Activated T-cell treated with anti-CD3 and anti-CD28 coated beads, Interleukin-2, amount 50 U/mL, for 24 hours (primary cell): ENCODE data around the gene PXN.
"Not testable (repeated sequence)": the region's sequence is repeated elsewhere in the genome, so short reads cannot be mapped to it uniquely, and the experiment has no call there.

Experiments used
- DNase-seq: peaks from one replicate; pipeline ENCODE4 v3.0.0-alpha.2; 2020
- H3K27ac Mint-ChIP-seq: 2 replicates; pipeline ENCODE4 v1.8.0; 2020; ENCODE audit warnings: mild to moderate bottlenecking, mixed read lengths
- H3K27me3 Mint-ChIP-seq: 2 replicates; pipeline ENCODE4 v1.8.0; 2020; ENCODE audit warnings: mixed read lengths
- H3K36me3 Mint-ChIP-seq: 2 replicates; pipeline ENCODE4 v1.8.0; 2020; ENCODE audit warnings: low read depth, mixed read lengths
- H3K4me1 Mint-ChIP-seq: 2 replicates; pipeline ENCODE4 v1.8.0; 2020; ENCODE audit warnings: low read depth, mixed read lengths
- H3K4me3 Mint-ChIP-seq: 2 replicates; pipeline ENCODE4 v1.8.0; 2020; ENCODE audit warnings: mild to moderate bottlenecking, moderate library complexity, mixed read lengths
- H3K9me3 Mint-ChIP-seq: 2 replicates; pipeline ENCODE4 v1.8.0; 2020; ENCODE audit warnings: mixed read lengths

Gene PXN

GRCh38 chr12:120238839-120239445, 26.6 kb downstream of the PXN start:
- DNase-seq: no peak
- Mint-ChIP-seq H3K4me1 (peaks cover 86% of the 10 kb centered on the region), H3K27me3 (no peaks in the 10 kb centered on the region), H3K36me3 (peaks cover 2% of the 10 kb centered on the region), H3K4me3 (no peak overlapping the region), H3K27ac (peak overlapping the region; percentile 82), H3K9me3 (no peaks in the 10 kb centered on the region)

- peaks cover 4% of the 10 kb centered on the region for H3K36me3 Mint-ChIP-seq
These were observed 27.3 kb downstream of the PXN start for GRCh38 chr12:120238217-120238616.

GRCh38 chr12:120237360-120238171, 28.0 kb downstream of the PXN start:
- Mint-ChIP-seq H3K4me1 (peaks cover 90% of the 10 kb centered on the region), H3K36me3 (peaks cover 7% of the 10 kb centered on the region), H3K27ac (peak overlapping the region; percentile 82), H3K4me3 (no peak overlapping the region), H3K27me3 (no peaks in the 10 kb centered on the region), H3K9me3 (no peaks in the 10 kb centered on the region)
- DNase-seq: no peak

More at GRCh38 chr12:120238217-120238616, 27.3 kb downstream of the PXN start:
- no peaks in the 10 kb centered on the region for H3K9me3 Mint-ChIP-seq
- DNase-seq: no peak
- peak overlapping the region; percentile 82 for H3K27ac Mint-ChIP-seq
- no peak overlapping the region for H3K4me3 Mint-ChIP-seq
- peaks cover 89% of the 10 kb centered on the region for H3K4me1 Mint-ChIP-seq
- no peaks in the 10 kb centered on the region for H3K27me3 Mint-ChIP-seq

- H3K9me3 Mint-ChIP-seq, H3K4me3 Mint-ChIP-seq, DNase-seq, H3K36me3 Mint-ChIP-seq, H3K27ac Mint-ChIP-seq, H3K27me3 Mint-ChIP-seq: not testable (repeated sequence)
- peaks cover 90% of the 10 kb centered on the region for H3K4me1 Mint-ChIP-seq
These were observed 28.7 kb downstream of the PXN start for GRCh38 chr12:120236809-120237208.

GRCh38 chr12:120235369-120236323, 29.9 kb downstream of the PXN start:
- Mint-ChIP-seq H3K36me3 (peaks cover 4% of the 10 kb centered on the region), H3K27me3 (no peaks in the 10 kb centered on the region), H3K4me1 (peaks cover 90% of the 10 kb centered on the region), H3K4me3 (no peak overlapping the region), H3K27ac (peak overlapping the region; percentile 96), H3K9me3 (no peaks in the 10 kb centered on the region)
- no peak for DNase-seq

- H3K9me3 Mint-ChIP-seq: no peaks in the 10 kb centered on the region
- peak overlapping the region; percentile 96 for H3K27ac Mint-ChIP-seq
- H3K4me1 Mint-ChIP-seq: peaks cover 90% of the 10 kb centered on the region
- DNase-seq: no peak
- H3K27me3 Mint-ChIP-seq: no peaks in the 10 kb centered on the region
- peaks cover 4% of the 10 kb centered on the region for H3K36me3 Mint-ChIP-seq
- H3K4me3 Mint-ChIP-seq: no peak overlapping the region
These were observed 30.7 kb downstream of the PXN start for GRCh38 chr12:120234643-120235368.

GRCh38 chr12:120231316-120232011, 34.1 kb downstream of the PXN start:
- Mint-ChIP-seq H3K9me3 (no peaks in the 10 kb centered on the region), H3K4me1 (peaks cover 93% of the 10 kb centered on the region), H3K27ac (peak overlapping the region; percentile 96), H3K4me3 (peak overlapping the region; percentile 54), H3K27me3 (no peaks in the 10 kb centered on the region), H3K36me3 (peaks cover 7% of the 10 kb centered on the region)
- DNase-seq: peak; percentile 81

- DNase-seq: peak; percentile 49
These were observed 34.6 kb downstream of the PXN start for GRCh38 chr12:120230974-120231315.

GRCh38 chr12:120230326-120230973, 35.1 kb downstream of the PXN start:
- Mint-ChIP-seq H3K27me3 (no peaks in the 10 kb centered on the region), H3K9me3 (no peaks in the 10 kb centered on the region), H3K4me1 (peaks cover 95% of the 10 kb centered on the region), H3K27ac (peak overlapping the region; percentile 96), H3K36me3 (peaks cover 16% of the 10 kb centered on the region), H3K4me3 (peak overlapping the region; percentile 54)
- no peak for DNase-seq

More at GRCh38 chr12:120230974-120231315, 34.6 kb downstream of the PXN start:
- Mint-ChIP-seq H3K27me3 (no peaks in the 10 kb centered on the region), H3K4me3 (peak overlapping the region; percentile 54), H3K4me1 (peaks cover 95% of the 10 kb centered on the region), H3K9me3 (no peaks in the 10 kb centered on the region), H3K36me3 (peaks cover 13% of the 10 kb centered on the region), H3K27ac (peak overlapping the region; percentile 96)

- H3K27ac Mint-ChIP-seq: peak overlapping the region; percentile 96
- H3K4me3 Mint-ChIP-seq: no peak overlapping the region
- H3K36me3 Mint-ChIP-seq: peaks cover 19% of the 10 kb centered on the region
- peaks cover 93% of the 10 kb centered on the region for H3K4me1 Mint-ChIP-seq
- H3K9me3 Mint-ChIP-seq: no peaks in the 10 kb centered on the region
- DNase-seq: no peak
- no peaks in the 10 kb centered on the region for H3K27me3 Mint-ChIP-seq
These were observed 35.8 kb downstream of the PXN start for GRCh38 chr12:120229487-120230325.

- H3K27ac Mint-ChIP-seq: peak overlapping the region; percentile 96
- no peak for DNase-seq
- H3K27me3 Mint-ChIP-seq: no peaks in the 10 kb centered on the region
- H3K36me3 Mint-ChIP-seq: peaks cover 23% of the 10 kb centered on the region
- H3K4me3 Mint-ChIP-seq: peak overlapping the region; percentile 5
- peaks cover 89% of the 10 kb centered on the region for H3K4me1 Mint-ChIP-seq
- H3K9me3 Mint-ChIP-seq: no peaks in the 10 kb centered on the region
These were observed 36.5 kb downstream of the PXN start for GRCh38 chr12:120229071-120229486.

- Mint-ChIP-seq H3K4me3 (peak overlapping the region; percentile 11), H3K27ac (peak overlapping the region; percentile 96), H3K36me3 (peaks cover 23% of the 10 kb centered on the region), H3K4me1 (peaks cover 83% of the 10 kb centered on the region), H3K27me3 (no peaks in the 10 kb centered on the region), H3K9me3 (no peaks in the 10 kb centered on the region)
- peak; percentile 92 for DNase-seq
These were observed 37.0 kb downstream of the PXN start for GRCh38 chr12:120228291-120229070.
